B cell (primary cell): ENCODE results near the gene CXCL3. TPM values are rescaled to one million over a fixed set of nuclear protein-coding genes. Genes with fewer than 3 reads are reported as not detected.
A peak's percentile ranks its signal among the peaks of the same experiment; 100 is the strongest.

Source experiments
- ATAC-seq: fragments of 200-7000 bp; cut with Tn5 transposase; one replicate; pipeline ENCODE4 v1.10.0; 2021; ENCODE audit warnings: low read depth, mild to moderate bottlenecking, moderate number of reproducible peaks, moderate library complexity
- CTCF ChIA-PET: fragments of 350-600 bp; sonication (Branson Sonifier 250); formaldehyde crosslinking; loops from one replicate; lab custom pipeline; 2021; ENCODE audit warnings: antibody characterized with exemption, inconsistent platforms; lab: Charles Lee
- POLR2A ChIA-PET: fragments of 350-600 bp; sonication (Branson Sonifier 250); formaldehyde crosslinking; loops from one replicate; lab custom pipeline; 2021; ENCODE audit warnings: antibody characterized with exemption; lab: Charles Lee
- DNase-seq: peaks from one replicate; pipeline ENCODE4 v3.0.0; 2013
- H2AFZ ChIP-seq: 2 replicates; pipeline ENCODE4 v1.6.1; 2012; ENCODE audit warnings: mild to moderate bottlenecking, low read depth, low read length; ENCODE audit not compliant: insufficient read depth, poor library complexity, severe bottlenecking
- H3K27ac ChIP-seq, 2 donors: 1 replicate in 1 of 2; 2 replicates in 1 of 2; pipeline ENCODE4 v1.5.1; 2012 to 2013; ENCODE audit warnings: low read length in 2 of 2, mild to moderate bottlenecking in 2 of 2, moderate library complexity in 1 of 2
- H3K27me3 ChIP-seq, 4 experiments: fragments of 200-600 bp in 1 of 4; sonication (generic) in 1 of 4; replicated peaks in 1 of 4; 1 replicate in 2 of 4; 2 replicates in 2 of 4; pipeline versions ENCODE4 v1.6.1 to v1.7.0; 2013 to 2016; ENCODE audit warnings: low read length in 3 of 4, mild to moderate bottlenecking in 2 of 4, mixed read lengths in 1 of 4, moderate library complexity in 1 of 4; ENCODE audit not compliant: insufficient read depth in 4 of 4, control insufficient read depth in 3 of 4; ENCODE audit errors: control extremely low read depth in 1 of 4
- H3K36me3 ChIP-seq, 2 experiments: replicated peaks in 1 of 2; 1 replicate in 1 of 2; 2 replicates in 1 of 2; pipeline versions ENCODE4 v1.6.1 to v1.7.1; 2013; ENCODE audit warnings: low read length in 1 of 2; ENCODE audit not compliant: insufficient read depth in 2 of 2, control insufficient read depth in 1 of 2; ENCODE audit errors: control extremely low read depth in 1 of 2, extremely low read depth in 1 of 2
- H3K4me1 ChIP-seq, 2 donors: fragments of 200-600 bp in 1 of 2; sonication (generic) in 1 of 2; 1 replicate in 1 of 2; 2 replicates in 1 of 2; pipeline versions ENCODE4 v1.5.1 to v1.6.1; 2013 to 2017; ENCODE audit warnings: low read length in 2 of 2; ENCODE audit not compliant: control insufficient read depth in 2 of 2, insufficient read depth in 2 of 2
- H3K4me2 ChIP-seq: replicated peaks from 2 replicates; pipeline ENCODE3; 2012; ENCODE audit warnings: mild to moderate bottlenecking, low read depth, low read length; ENCODE audit not compliant: poor library complexity, severe bottlenecking
- H3K4me3 ChIP-seq, 5 experiments: fragments of 200-600 bp in 1 of 5; sonication (generic) in 1 of 5; 1 replicate in 3 of 5; 2 replicates in 2 of 5; pipeline versions ENCODE4 v1.5.1 to v1.7.0; 2011 to 2016; ENCODE audit warnings: low read length in 4 of 5, mild to moderate bottlenecking in 4 of 5, low read depth in 2 of 5, control low read depth in 1 of 5, moderate library complexity in 1 of 5; ENCODE audit not compliant: insufficient read depth in 1 of 5; ENCODE audit errors: control extremely low read depth in 1 of 5, extremely low read depth in 1 of 5
- H3K79me2 ChIP-seq: fragments of 200-600 bp; sonication (generic); one replicate; pipeline ENCODE4 v1.6.0; 2016; ENCODE audit warnings: low read length; ENCODE audit not compliant: control insufficient read depth, insufficient read depth
- H3K9ac ChIP-seq: fragments of 200-600 bp; sonication (generic); 2 replicates; pipeline ENCODE4 v1.6.1; 2017; ENCODE audit warnings: mild to moderate bottlenecking, low read length, moderate library complexity
- H3K9me3 ChIP-seq, 3 donors: one replicate each; pipeline versions ENCODE4 v1.6.1 to v1.7.1; 2013; ENCODE audit warnings: low read length in 2 of 3; ENCODE audit not compliant: control insufficient read depth in 2 of 3, insufficient read depth in 1 of 3; ENCODE audit errors: control extremely low read depth in 1 of 3
- H4K20me1 ChIP-seq: 2 replicates; pipeline ENCODE4 v1.6.0; 2012; ENCODE audit warnings: mild to moderate bottlenecking, low read length; ENCODE audit not compliant: insufficient read depth, control insufficient read depth, poor library complexity, severe bottlenecking
- H3K27ac Mint-ChIP-seq: one replicate; pipeline ENCODE4 v1.8.0; 2021; ENCODE audit warnings: mixed read lengths
- H3K27me3 Mint-ChIP-seq: one replicate; pipeline ENCODE4 v1.8.0; 2021; ENCODE audit warnings: mixed read lengths
- H3K4me1 Mint-ChIP-seq: one replicate; pipeline ENCODE4 v1.8.0; 2021; ENCODE audit warnings: mixed read lengths
- H3K4me3 Mint-ChIP-seq: one replicate; pipeline ENCODE4 v1.8.0; 2021; ENCODE audit warnings: mixed read lengths
- H3K9me3 Mint-ChIP-seq: one replicate; pipeline ENCODE4 v1.8.0; 2022; ENCODE audit warnings: mixed read lengths; ENCODE audit not compliant: insufficient read depth
- EZH2 ChIP-seq: IDR thresholded peaks from 2 replicates; pipeline ENCODE4 v1.6.1; 2012; ENCODE audit warnings: borderline replicate concordance, low read depth, mild to moderate bottlenecking, moderate library complexity, low read length; ENCODE audit not compliant: insufficient read depth, poor library complexity, severe bottlenecking
- WGBS: methylation state at CpG from one replicate; pipeline ENCODE4 v1.1.5; 2013; ENCODE audit warnings: missing lambda C conversion rate; ENCODE audit not compliant: insufficient coverage; 5-methylcytosine and 5-hydroxymethylcytosine counted together
- intact Hi-C: fragments of 100-400 bp; cut with micrococcal nuclease; formaldehyde crosslinking; loops from one replicate; pipeline ENCODE4 v1.10.0; 2022
- polyA plus RNA-seq: library from polyadenylated mRNA; depleted of rRNA; stranded (reverse); fragments of >200 nt; gene quantifications from 2 replicates; pipeline ENCODE4 v1.2.3, GENCODE V29; 2012
- total RNA-seq, 2 donors: library from RNA; stranded (reverse); fragments of 120-200 nt in 1 of 2; gene quantifications; 1 replicate in 1 of 2; 2 replicates in 1 of 2; pipeline versions ENCODE4 v1.2.3 to v1.2.4, GENCODE V29; 2013 to 2022
- TF ChIP-seq, protein P1 (sequence below): fragments of 200-600 bp; IDR thresholded peaks from one replicate; pipeline ENCODE4 v1.8.0; 2022; ENCODE audit warnings: antibody characterized with exemption, mild to moderate bottlenecking

The CXCL3 gene
- total and polyA plus RNA-seq, 2 donors (not counting 1 experiment from before 2014, with no cell fraction given): not detected

- intact Hi-C loops: no loop called here
- no peaks in the 10 kb centered on the region for H3K79me2 ChIP-seq
- Mint-ChIP-seq H3K4me3 (no peak overlapping the region), H3K27ac (no peak overlapping the region), H3K4me1 (no peaks in the 10 kb centered on the region), H3K9me3 (peaks cover 2% of the 10 kb centered on the region), H3K27me3 (no peaks in the 10 kb centered on the region)
- ATAC-seq (no peak), DNase-seq (no peak)
- no peak overlapping the region for H3K4me3 ChIP-seq
- no peak overlapping the region for H3K4me2 ChIP-seq
- H3K4me1 ChIP-seq: no peaks in the 10 kb centered on the region
- no peak for TF ChIP-seq EZH2
- TF ChIP-seq, protein P1, sequence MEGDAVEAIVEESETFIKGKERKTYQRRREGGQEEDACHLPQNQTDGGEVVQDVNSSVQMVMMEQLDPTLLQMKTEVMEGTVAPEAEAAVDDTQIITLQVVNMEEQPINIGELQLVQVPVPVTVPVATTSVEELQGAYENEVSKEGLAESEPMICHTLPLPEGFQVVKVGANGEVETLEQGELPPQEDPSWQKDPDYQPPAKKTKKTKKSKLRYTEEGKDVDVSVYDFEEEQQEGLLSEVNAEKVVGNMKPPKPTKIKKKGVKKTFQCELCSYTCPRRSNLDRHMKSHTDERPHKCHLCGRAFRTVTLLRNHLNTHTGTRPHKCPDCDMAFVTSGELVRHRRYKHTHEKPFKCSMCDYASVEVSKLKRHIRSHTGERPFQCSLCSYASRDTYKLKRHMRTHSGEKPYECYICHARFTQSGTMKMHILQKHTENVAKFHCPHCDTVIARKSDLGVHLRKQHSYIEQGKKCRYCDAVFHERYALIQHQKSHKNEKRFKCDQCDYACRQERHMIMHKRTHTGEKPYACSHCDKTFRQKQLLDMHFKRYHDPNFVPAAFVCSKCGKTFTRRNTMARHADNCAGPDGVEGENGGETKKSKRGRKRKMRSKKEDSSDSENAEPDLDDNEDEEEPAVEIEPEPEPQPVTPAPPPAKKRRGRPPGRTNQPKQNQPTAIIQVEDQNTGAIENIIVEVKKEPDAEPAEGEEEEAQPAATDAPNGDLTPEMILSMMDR: no peak
- POLR2A ChIA-PET: no interaction called here
- no peaks in the 10 kb centered on the region for H3K36me3 ChIP-seq
- H3K9ac ChIP-seq: no peak overlapping the region
- H3K9me3 ChIP-seq: no peaks in the 10 kb centered on the region
- CTCF ChIA-PET: no interaction called here
- WGBS: no CpG with 5 or more reads among the region's 2 CpGs
- H4K20me1 ChIP-seq: no peaks in the 10 kb centered on the region
- H2AFZ ChIP-seq: no peak overlapping the region
- H3K27me3 ChIP-seq: no peaks in the 10 kb centered on the region
- H3K27ac ChIP-seq: no peak overlapping the region
These were observed 16.9 kb downstream of the CXCL3 start for GRCh38 chr4:74021601-74022000.

- WGBS: 0% methylated on average over 1 of the region's 3 CpGs
- H3K4me1 ChIP-seq: no peaks in the 10 kb centered on the region
- Mint-ChIP-seq H3K4me1 (no peaks in the 10 kb centered on the region), H3K27ac (no peak overlapping the region), H3K27me3 (no peaks in the 10 kb centered on the region), H3K4me3 (no peak overlapping the region), H3K9me3 (no peaks in the 10 kb centered on the region)
- H4K20me1 ChIP-seq: no peaks in the 10 kb centered on the region
- H3K36me3 ChIP-seq: no peaks in the 10 kb centered on the region
- H3K9me3 ChIP-seq: no peaks in the 10 kb centered on the region
- intact Hi-C loops: no loop called here
- ATAC-seq (no peak), DNase-seq (no peak)
- CTCF ChIA-PET: no interaction called here
- no peak overlapping the region for H3K4me3 ChIP-seq
- H2AFZ ChIP-seq: peak overlapping the region; percentile 9
- no peaks in the 10 kb centered on the region for H3K79me2 ChIP-seq
- no peak overlapping the region for H3K27ac ChIP-seq
- H3K9ac ChIP-seq: no peak overlapping the region
- H3K27me3 ChIP-seq: no peaks in the 10 kb centered on the region
- no peak overlapping the region for H3K4me2 ChIP-seq
- POLR2A ChIA-PET: no interaction called here
- no peak for TF ChIP-seq EZH2
- TF ChIP-seq, protein P1: no peak
These were observed 19.7 kb downstream of the CXCL3 start for GRCh38 chr4:74018771-74019170.
